ENCODE data around the gene SLC16A3. TPM values are rescaled to one million over a fixed set of nuclear protein-coding genes. Genes with fewer than 3 reads are reported as not detected.

Gene SLC16A3
- total RNA-seq, 4 donors from 2014 or later: 18.8 to 32.9 (median 21.7) TPM

DNA sequence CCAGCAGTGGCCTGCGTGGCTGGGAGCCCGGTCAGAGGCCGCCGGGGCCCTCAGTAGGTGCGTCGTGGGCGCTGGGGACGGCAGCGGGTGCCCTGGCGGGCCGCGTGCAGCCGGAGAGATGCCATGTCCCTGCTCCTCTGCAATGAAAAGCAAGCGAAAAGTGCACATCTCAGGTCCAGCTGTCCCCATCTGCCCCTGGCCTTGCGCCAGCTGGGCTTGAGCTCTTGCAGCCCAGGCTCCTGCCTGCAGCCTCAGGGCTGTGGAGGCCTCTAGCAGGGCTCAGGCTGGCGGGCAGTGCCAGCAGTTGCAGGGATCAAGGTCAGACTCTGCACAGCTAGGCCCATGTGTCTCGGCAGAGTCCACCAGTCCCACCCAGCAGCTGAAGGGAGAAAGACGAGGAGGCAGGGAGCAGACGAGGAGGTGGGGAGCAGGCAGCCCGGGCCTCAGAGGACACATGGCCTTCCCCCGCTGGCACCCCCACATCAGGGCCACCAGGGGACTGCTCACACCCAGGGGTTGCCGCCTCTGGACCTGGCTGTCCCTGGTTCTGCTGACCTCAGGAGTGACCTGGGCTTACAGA is 11.2 kb downstream of the SLC16A3 start:
- H3K4me3 ChIP-seq: no peak overlapping the region
- TF ChIP-seq, protein P1, sequence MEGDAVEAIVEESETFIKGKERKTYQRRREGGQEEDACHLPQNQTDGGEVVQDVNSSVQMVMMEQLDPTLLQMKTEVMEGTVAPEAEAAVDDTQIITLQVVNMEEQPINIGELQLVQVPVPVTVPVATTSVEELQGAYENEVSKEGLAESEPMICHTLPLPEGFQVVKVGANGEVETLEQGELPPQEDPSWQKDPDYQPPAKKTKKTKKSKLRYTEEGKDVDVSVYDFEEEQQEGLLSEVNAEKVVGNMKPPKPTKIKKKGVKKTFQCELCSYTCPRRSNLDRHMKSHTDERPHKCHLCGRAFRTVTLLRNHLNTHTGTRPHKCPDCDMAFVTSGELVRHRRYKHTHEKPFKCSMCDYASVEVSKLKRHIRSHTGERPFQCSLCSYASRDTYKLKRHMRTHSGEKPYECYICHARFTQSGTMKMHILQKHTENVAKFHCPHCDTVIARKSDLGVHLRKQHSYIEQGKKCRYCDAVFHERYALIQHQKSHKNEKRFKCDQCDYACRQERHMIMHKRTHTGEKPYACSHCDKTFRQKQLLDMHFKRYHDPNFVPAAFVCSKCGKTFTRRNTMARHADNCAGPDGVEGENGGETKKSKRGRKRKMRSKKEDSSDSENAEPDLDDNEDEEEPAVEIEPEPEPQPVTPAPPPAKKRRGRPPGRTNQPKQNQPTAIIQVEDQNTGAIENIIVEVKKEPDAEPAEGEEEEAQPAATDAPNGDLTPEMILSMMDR (IDR thresholded peaks at IDR 0.05): no peak
- TF ChIP-seq POLR2A (IDR thresholded peaks at IDR 0.05): no peak
- H3K27me3 ChIP-seq: no peaks in the 10 kb centered on the region
- H3K9me3 ChIP-seq: no peaks in the 10 kb centered on the region
- intact Hi-C loops (cut with DNase I): loop anchor here (5.0 kb wide), 1 partner anchor 82 kb away; no protein-coding TSS in a partner anchor
- H3K27ac ChIP-seq: peak overlapping the region; percentile 62 to 86 (median 78)
- H3K36me3 ChIP-seq: peaks cover 17 to 66% (median 22%) of the 10 kb centered on the region in 3 donors
- no peak for DNase-seq
- H3K4me1 ChIP-seq: peaks cover 74 to 99% (median 75%) of the 10 kb centered on the region in 3 donors
- WGBS, 2 donors: 81% methylated on average over 5 of the region's 22 CpGs; no CpG with 5 or more reads in 1 of the 2 donors

DNA sequence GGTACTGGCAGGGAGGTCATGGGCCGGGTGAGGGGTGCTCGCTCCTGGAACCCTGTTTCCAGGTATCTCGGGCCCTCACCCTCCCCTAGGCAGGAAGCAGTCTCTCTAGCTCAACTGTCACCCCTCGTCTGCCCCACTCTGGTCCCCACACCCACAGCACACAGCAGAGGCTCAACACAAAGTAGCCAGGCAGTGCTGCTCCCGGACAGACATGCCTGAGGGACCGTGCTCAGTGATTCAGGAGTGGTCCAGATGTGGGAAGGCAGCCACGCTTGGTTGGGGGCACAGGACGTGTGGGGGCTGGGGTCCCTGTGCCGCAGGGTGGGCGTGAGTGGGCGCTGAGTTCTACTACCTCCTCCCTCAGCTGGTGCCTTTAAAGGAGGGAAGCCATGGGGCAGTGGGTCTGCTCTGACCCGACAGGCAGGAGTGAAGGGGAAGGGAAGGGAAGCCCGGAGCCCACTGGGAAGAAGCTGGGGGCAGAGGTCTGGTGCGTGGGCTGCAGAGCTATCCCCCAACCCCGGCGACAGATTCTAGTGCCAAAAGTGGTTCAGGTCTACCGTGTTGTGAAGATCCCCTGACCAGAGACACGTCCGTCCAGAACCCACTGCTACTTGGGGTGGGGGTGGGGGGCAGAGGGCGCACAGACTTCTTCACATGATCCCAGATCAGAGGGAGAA is 11.8 kb downstream of the SLC16A3 start:
- no peaks in the 10 kb centered on the region for H3K9me3 ChIP-seq
- H3K4me1 ChIP-seq: peaks cover 68 to 99% (median 69%) of the 10 kb centered on the region in 3 donors
- intact Hi-C loops (cut with DNase I): no loop called here
- WGBS, 2 donors: 68 to 77% methylated on average over 4 to 9 of the region's 20 CpGs
- no peaks in the 10 kb centered on the region for H3K27me3 ChIP-seq
- H3K27ac ChIP-seq: peak overlapping the region; percentile 47 to 86 (median 78)
- H3K36me3 ChIP-seq: peaks cover 23 to 73% (median 28%) of the 10 kb centered on the region in 3 donors
- TF ChIP-seq POLR2A (IDR thresholded peaks at IDR 0.05): no peak
- TF ChIP-seq, protein P1 (IDR thresholded peaks at IDR 0.05): no peak
- no peak overlapping the region for H3K4me3 ChIP-seq
- no peak for DNase-seq

DNA sequence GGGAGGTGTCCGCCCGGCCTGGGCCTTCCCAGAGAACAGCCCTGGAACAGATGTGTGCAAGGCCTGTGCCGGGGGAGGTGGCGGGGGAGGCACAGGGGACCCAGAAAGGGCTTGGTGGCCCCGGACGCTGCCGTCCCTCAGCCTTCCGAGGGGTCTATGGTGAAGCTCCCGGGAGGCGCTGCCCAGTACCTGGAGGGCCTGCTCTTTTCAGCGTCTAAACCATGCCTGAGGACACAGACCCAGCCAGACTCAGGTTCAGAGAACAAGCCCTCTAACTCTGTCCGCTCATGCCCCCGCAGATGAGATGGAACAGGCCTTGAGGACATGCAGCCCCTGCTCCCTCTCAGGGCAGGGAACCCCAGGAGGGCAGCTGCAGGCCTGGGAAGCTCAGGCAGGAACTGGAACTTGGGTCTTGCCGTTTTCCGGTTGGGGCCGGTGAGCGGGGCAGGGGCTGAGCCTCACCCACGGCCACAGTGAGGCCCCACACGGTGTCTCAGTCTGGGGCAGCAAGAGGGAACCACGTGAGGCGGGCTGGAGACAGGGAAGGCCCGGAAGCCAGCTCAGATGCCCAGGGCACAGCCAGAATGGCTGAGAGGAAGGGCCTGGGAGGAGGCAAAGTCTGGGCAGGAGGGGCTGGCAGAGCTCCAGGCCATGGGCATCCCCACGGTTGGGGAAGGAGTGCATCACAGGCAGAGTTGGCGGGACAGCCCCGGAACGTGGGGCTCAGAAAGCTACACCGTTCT is 12.5 kb downstream of the SLC16A3 start:
- peaks cover 66 to 99% (median 69%) of the 10 kb centered on the region in 3 donors for H3K4me1 ChIP-seq
- intact Hi-C loops (cut with DNase I): no loop called here
- H3K9me3 ChIP-seq: no peaks in the 10 kb centered on the region
- TF ChIP-seq POLR2A (IDR thresholded peaks at IDR 0.05): peak in 2 of 4 donors; percentile 8 to 10
- TF ChIP-seq, protein P1 (IDR thresholded peaks at IDR 0.05): no peak
- no peak for DNase-seq
- peak overlapping the region in 1 of 4 donors; percentile 2 for H3K4me3 ChIP-seq
- H3K36me3 ChIP-seq: peaks cover 29 to 80% (median 34%) of the 10 kb centered on the region in 3 donors
- WGBS, 2 donors: 17 to 90% methylated on average over 4 to 5 of the region's 27 CpGs
- peak overlapping the region; percentile 47 to 86 (median 78) for H3K27ac ChIP-seq
- no peaks in the 10 kb centered on the region for H3K27me3 ChIP-seq

GRCh38 chr17:82241926-82242697 is 13.3 kb downstream of the SLC16A3 start:
- intact Hi-C loops (cut with DNase I): no loop called here
- WGBS, 2 donors: 0 to 27% methylated on average over 1 to 3 of the region's 20 CpGs
- peaks cover 69 to 99% (median 76%) of the 10 kb centered on the region in 3 donors for H3K4me1 ChIP-seq
- H3K27me3 ChIP-seq: no peaks in the 10 kb centered on the region
- peaks cover 29 to 82% (median 34%) of the 10 kb centered on the region in 3 donors for H3K36me3 ChIP-seq
- H3K9me3 ChIP-seq: no peaks in the 10 kb centered on the region
- peak overlapping the region; percentile 47 to 86 (median 78) for H3K27ac ChIP-seq
- peak in 1 of 4 donors; percentile 3 for TF ChIP-seq POLR2A (IDR thresholded peaks at IDR 0.05)
- TF ChIP-seq, protein P1 (IDR thresholded peaks at IDR 0.05): no peak
- H3K4me3 ChIP-seq: no peak overlapping the region
- no peak for DNase-seq

Measured in esophagus squamous epithelium (tissue), 5 donors.